Fibroblast of skin of back (primary cell): Measurements from ENCODE around the gene APIP.
"Not testable (repeated sequence)": the region's sequence is repeated elsewhere in the genome, so short reads cannot be mapped to it uniquely, and the experiment has no call there.

ENCODE experiments used
- DNase-seq: peaks from one replicate; pipeline ENCODE4 v3.0.0-alpha.2; 2013

The APIP gene

GRCh38 chr11:34926101-34926830 lies 10.1 kb upstream of the APIP start:
- DNase-seq = peak; percentile 67

GRCh38 chr11:34924714-34925113 lies 8.5 kb upstream of the APIP start:
- no peak for DNase-seq

GRCh38 chr11:34921156-34921555 lies 5.0 kb upstream of the APIP start:
- no peak for DNase-seq

- DNase-seq = peak; percentile 16
Observed at GRCh38 chr11:34916843-34917770, 928 bp upstream of the APIP start.

GRCh38 chr11:34915136-34916014 lies 804 bp downstream of the APIP start:
- no peak for DNase-seq

- not testable (repeated sequence) for DNase-seq
Observed at GRCh38 chr11:34913556-34913955, 2.6 kb downstream of the APIP start.

GRCh38 chr11:34911676-34912075 lies 4.5 kb downstream of the APIP start:
- no peak for DNase-seq

GRCh38 chr11:34910817-34911216 lies 5.4 kb downstream of the APIP start:
- DNase-seq = no peak

- DNase-seq = no peak
Observed at GRCh38 chr11:34909955-34910354, 6.2 kb downstream of the APIP start.

- DNase-seq = no peak
Observed at GRCh38 chr11:34909415-34909814, 6.8 kb downstream of the APIP start.

GRCh38 chr11:34907934-34908593 lies 8.1 kb downstream of the APIP start:
- DNase-seq = no peak

- no peak for DNase-seq
Observed at GRCh38 chr11:34905666-34906065, 10.5 kb downstream of the APIP start.

- no peak for DNase-seq
Observed at GRCh38 chr11:34904421-34904955, 11.7 kb downstream of the APIP start.

GRCh38 chr11:34899633-34900016 lies 16.6 kb downstream of the APIP start:
- DNase-seq = no peak

- DNase-seq = no peak
Observed at GRCh38 chr11:34898474-34898873, 17.7 kb downstream of the APIP start.

- DNase-seq = no peak
Observed at GRCh38 chr11:34897171-34897870, 18.9 kb downstream of the APIP start.

GRCh38 chr11:34896191-34896590 lies 20.0 kb downstream of the APIP start:
- DNase-seq = not testable (repeated sequence)

- no peak for DNase-seq
Observed at GRCh38 chr11:34893416-34893815, 22.8 kb downstream of the APIP start.

GRCh38 chr11:34891611-34892010 lies 24.6 kb downstream of the APIP start:
- DNase-seq = no peak

- DNase-seq = peak; percentile 50
Observed at GRCh38 chr11:34890812-34891211, 25.4 kb downstream of the APIP start.

- no peak for DNase-seq
Observed at GRCh38 chr11:34890089-34890488, 26.1 kb downstream of the APIP start.
